Measurements from ENCODE around the gene DPY19L3.
"Not testable (repeated sequence)": the region's sequence is repeated elsewhere in the genome, so short reads cannot be mapped to it uniquely, and the experiment has no call there.

The DPY19L3 gene

GRCh38 chr19:32475141-32476031, 69.8 kb downstream of the DPY19L3 start:
- TF ChIP-seq ZNF274 (IDR thresholded peaks at IDR 0.05; ENCODE audit: low read depth, low read length): no peak
- H3K4me3 ChIP-seq (ENCODE audit: low read length): no peak overlapping the region

- no peak overlapping the region for H3K4me3 ChIP-seq (ENCODE audit: low read length)
- no peak for TF ChIP-seq ZNF274 (IDR thresholded peaks at IDR 0.05; ENCODE audit: low read depth, low read length)
Measured at GRCh38 chr19:32476032-32476350, 70.4 kb downstream of the DPY19L3 start.

GRCh38 chr19:32480321-32480720, 74.8 kb downstream of the DPY19L3 start:
- TF ChIP-seq ZNF274 (IDR thresholded peaks at IDR 0.05; ENCODE audit: low read depth, low read length): no peak
- H3K4me3 ChIP-seq (ENCODE audit: low read length): no peak overlapping the region

- no peak for TF ChIP-seq ZNF274 (IDR thresholded peaks at IDR 0.05; ENCODE audit: low read depth, low read length)
- no peak overlapping the region for H3K4me3 ChIP-seq (ENCODE audit: low read length)
Measured at GRCh38 chr19:32483574-32483973, 78.0 kb downstream of the DPY19L3 start.

- TF ChIP-seq ZNF274 (IDR thresholded peaks at IDR 0.05; ENCODE audit: low read depth, low read length): no peak
- no peak overlapping the region for H3K4me3 ChIP-seq (ENCODE audit: low read length)
Measured at GRCh38 chr19:32489971-32490370, 84.4 kb downstream of the DPY19L3 start.

- TF ChIP-seq ZNF274 (IDR thresholded peaks at IDR 0.05; ENCODE audit: low read depth, low read length): no peak
- H3K4me3 ChIP-seq (ENCODE audit: low read length): no peak overlapping the region
Measured at GRCh38 chr19:32497391-32497790, 91.8 kb downstream of the DPY19L3 start.

- TF ChIP-seq ZNF274 (IDR thresholded peaks at IDR 0.05; ENCODE audit: low read depth, low read length): no peak
- H3K4me3 ChIP-seq (ENCODE audit: low read length): no peak overlapping the region
Measured at GRCh38 chr19:32498648-32499200, 93.2 kb downstream of the DPY19L3 start.

- H3K4me3 ChIP-seq (ENCODE audit: low read length): not testable (repeated sequence)
Measured at GRCh38 chr19:32512498-32512897, 106.9 kb downstream of the DPY19L3 start.

GRCh38 chr19:32519023-32519422, 113.5 kb downstream of the DPY19L3 start:
- TF ChIP-seq ZNF274 (IDR thresholded peaks at IDR 0.05; ENCODE audit: low read depth, low read length): no peak
- H3K4me3 ChIP-seq (ENCODE audit: low read length): no peak overlapping the region

- H3K4me3 ChIP-seq (ENCODE audit: low read length): no peak overlapping the region
Measured at GRCh38 chr19:32522967-32523366, 117.4 kb downstream of the DPY19L3 start.

GRCh38 chr19:32526895-32527294, 121.3 kb downstream of the DPY19L3 start:
- H3K4me3 ChIP-seq (ENCODE audit: low read length): no peak overlapping the region
- TF ChIP-seq ZNF274 (IDR thresholded peaks at IDR 0.05; ENCODE audit: low read depth, low read length): no peak

More at GRCh38 chr19:32522967-32523366, 117.4 kb downstream of the DPY19L3 start:
- TF ChIP-seq ZNF274 (IDR thresholded peaks at IDR 0.05; ENCODE audit: low read depth, low read length): no peak

GRCh38 chr19:32530773-32531172, 125.2 kb downstream of the DPY19L3 start:
- no peak for TF ChIP-seq ZNF274 (IDR thresholded peaks at IDR 0.05; ENCODE audit: low read depth, low read length)
- H3K4me3 ChIP-seq (ENCODE audit: low read length): no peak overlapping the region

- no peak for TF ChIP-seq ZNF274 (IDR thresholded peaks at IDR 0.05; ENCODE audit: low read depth, low read length)
- no peak overlapping the region for H3K4me3 ChIP-seq (ENCODE audit: low read length)
Measured at GRCh38 chr19:32532233-32532632, 126.7 kb downstream of the DPY19L3 start.

All from GM08714 (cell line).